Brain microvascular endothelial cell (primary cell): ENCODE data around the gene GDF7.

ENCODE experiments used
- DNase-seq: peaks from one replicate; pipeline ENCODE4 v3.0.0-alpha.2; 2020
- H3K27ac ChIP-seq: fragments of 250-450 bp; sonication (Bioruptor Pico); 2 replicates; pipeline ENCODE4 v1.5.1; 2020; ENCODE audit warnings: mild to moderate bottlenecking, moderate library complexity
- H3K27me3 ChIP-seq: fragments of 250-450 bp; sonication (Bioruptor Pico); replicated peaks from 2 replicates; pipeline ENCODE4 v1.5.1; 2020; ENCODE audit warnings: mild to moderate bottlenecking
- H3K36me3 ChIP-seq: fragments of 250-450 bp; sonication (Bioruptor Pico); replicated peaks from 2 replicates; pipeline ENCODE4 v1.5.1; 2020; ENCODE audit warnings: mild to moderate bottlenecking
- H3K4me3 ChIP-seq: 2 replicates; pipeline ENCODE4 v1.5.1; 2011; ENCODE audit warnings: low read depth, mild to moderate bottlenecking, control low read depth, low read length, moderate library complexity
- CTCF ChIP-seq: IDR thresholded peaks from 2 replicates; pipeline ENCODE4 v1.5.1; 2011; ENCODE audit warnings: low read depth, mild to moderate bottlenecking, moderate library complexity, low read length, control low read depth, inconsistent platforms; ENCODE audit errors: missing control alignments
- in situ Hi-C: cut with HindIII; loops from 2 replicates; pipeline ENCODE4 v1.10.0; 2017; ENCODE audit warnings: low sequenced_read_pairs, low pct_ligation_motif_present

The GDF7 gene

GRCh38 chr2:20630967-20631366 lies 36.0 kb upstream of the GDF7 start:
- TF ChIP-seq CTCF: no peak
- H3K4me3 ChIP-seq: no peak overlapping the region
- H3K27me3 ChIP-seq: no peaks in the 10 kb centered on the region
- in situ Hi-C loops: loop anchor here (25.0 kb wide), 1 partner anchor 219 kb away; no protein-coding TSS in a partner anchor
- H3K27ac ChIP-seq: no peak overlapping the region
- DNase-seq: no peak
- H3K36me3 ChIP-seq: no peaks in the 10 kb centered on the region

- H3K27ac ChIP-seq: no peak overlapping the region
- H3K4me3 ChIP-seq: no peak overlapping the region
- H3K27me3 ChIP-seq: no peaks in the 10 kb centered on the region
- no peak for DNase-seq
- in situ Hi-C loops: loop anchor here (25.0 kb wide), 1 partner anchor 219 kb away; no protein-coding TSS in a partner anchor
- TF ChIP-seq CTCF: no peak
- H3K36me3 ChIP-seq: no peaks in the 10 kb centered on the region
Observed at GRCh38 chr2:20631617-20632307, 35.2 kb upstream of the GDF7 start.

GRCh38 chr2:20632446-20632990 lies 34.4 kb upstream of the GDF7 start:
- no peak overlapping the region for H3K4me3 ChIP-seq
- in situ Hi-C loops: loop anchor here (25.0 kb wide), 1 partner anchor 220 kb away; no protein-coding TSS in a partner anchor
- H3K27ac ChIP-seq: no peak overlapping the region
- H3K36me3 ChIP-seq: no peaks in the 10 kb centered on the region
- no peak for DNase-seq
- H3K27me3 ChIP-seq: no peaks in the 10 kb centered on the region
- no peak for TF ChIP-seq CTCF

GRCh38 chr2:20633001-20633400 lies 33.9 kb upstream of the GDF7 start:
- TF ChIP-seq CTCF: no peak
- H3K27ac ChIP-seq: no peak overlapping the region
- in situ Hi-C loops: loop anchor here (25.0 kb wide), 1 partner anchor 221 kb away; no protein-coding TSS in a partner anchor
- H3K36me3 ChIP-seq: no peaks in the 10 kb centered on the region
- no peaks in the 10 kb centered on the region for H3K27me3 ChIP-seq
- DNase-seq: no peak
- H3K4me3 ChIP-seq: no peak overlapping the region

- Histone ChIP-seq H3K36me3 (no peaks in the 10 kb centered on the region), H3K4me3 (no peak overlapping the region), H3K27me3 (no peaks in the 10 kb centered on the region), H3K27ac (no peak overlapping the region)
- TF ChIP-seq CTCF: no peak
- in situ Hi-C loops: loop anchor here (25.0 kb wide), 1 partner anchor 222 kb away; no protein-coding TSS in a partner anchor
- no peak for DNase-seq
Observed at GRCh38 chr2:20633794-20634506, 33.0 kb upstream of the GDF7 start.
